Parathyroid adenoma (tissue), 2 donors: ENCODE results near the gene EDIL3.

Source experiments
- H2AFZ ChIP-seq: fragments of 300-600 bp; sonication (generic); one replicate; pipeline ENCODE4 v1.7.0; 2017; ENCODE audit warnings: antibody characterized with exemption, mild to moderate bottlenecking
- H3K27ac ChIP-seq: fragments of 300-600 bp; sonication (generic); one replicate; pipeline ENCODE4 v1.7.0; 2017
- H3K27me3 ChIP-seq: fragments of 300-600 bp; sonication (generic); one replicate; pipeline ENCODE4 v1.7.0; 2017; ENCODE audit warnings: low read length; ENCODE audit not compliant: control insufficient read depth, insufficient read depth
- H3K36me3 ChIP-seq: fragments of 300-600 bp; sonication (generic); one replicate; pipeline ENCODE4 v1.7.0; 2017; ENCODE audit warnings: low read length; ENCODE audit not compliant: control insufficient read depth, insufficient read depth
- H3K4me1 ChIP-seq: fragments of 300-600 bp; sonication (generic); one replicate; pipeline ENCODE4 v1.7.0; 2017; ENCODE audit warnings: control low read depth
- H3K4me2 ChIP-seq: fragments of 300-600 bp; sonication (generic); one replicate; pipeline ENCODE4 v1.7.0; 2017; ENCODE audit warnings: low read length
- H3K4me3 ChIP-seq: fragments of 300-600 bp; sonication (generic); one replicate; pipeline ENCODE4 v1.7.0; 2017; ENCODE audit warnings: low read depth, low read length
- H3K79me2 ChIP-seq: fragments of 300-600 bp; sonication (generic); one replicate; pipeline ENCODE4 v1.7.0; 2017; ENCODE audit warnings: control low read depth
- H3K9ac ChIP-seq: fragments of 300-600 bp; sonication (generic); one replicate; pipeline ENCODE4 v1.7.0; 2017; ENCODE audit warnings: mild to moderate bottlenecking
- H3K9me3 ChIP-seq: fragments of 300-600 bp; sonication (generic); one replicate; pipeline ENCODE4 v1.7.0; 2017; ENCODE audit warnings: low read length; ENCODE audit not compliant: control insufficient read depth
- CTCF ChIP-seq: fragments of 300-600 bp; sonication (generic); IDR thresholded peaks from one replicate; pipeline ENCODE4 v1.7.0; 2017; ENCODE audit warnings: antibody characterized with exemption, mild to moderate bottlenecking
- donor health status: primary hyperparathyroidism.

Gene EDIL3

GRCh38 chr5:83972909-83973308, 411.8 kb downstream of the EDIL3 start:
- no peaks in the 10 kb centered on the region for H3K9me3 ChIP-seq
- no peak overlapping the region for H2AFZ ChIP-seq
- no peaks in the 10 kb centered on the region for H3K36me3 ChIP-seq
- no peaks in the 10 kb centered on the region for H3K4me1 ChIP-seq
- no peak overlapping the region for H3K27ac ChIP-seq
- no peaks in the 10 kb centered on the region for H3K79me2 ChIP-seq
- no peak overlapping the region for H3K4me3 ChIP-seq
- no peaks in the 10 kb centered on the region for H3K27me3 ChIP-seq
- H3K9ac ChIP-seq: no peak overlapping the region
- TF ChIP-seq CTCF: no peak
- H3K4me2 ChIP-seq: no peak overlapping the region

- H3K9me3 ChIP-seq: no peaks in the 10 kb centered on the region
- H3K4me2 ChIP-seq: no peak overlapping the region
- TF ChIP-seq CTCF: no peak
- H3K4me1 ChIP-seq: no peaks in the 10 kb centered on the region
- no peak overlapping the region for H3K27ac ChIP-seq
- no peak overlapping the region for H3K4me3 ChIP-seq
- no peaks in the 10 kb centered on the region for H3K36me3 ChIP-seq
- no peaks in the 10 kb centered on the region for H3K79me2 ChIP-seq
- H3K9ac ChIP-seq: no peak overlapping the region
- no peaks in the 10 kb centered on the region for H3K27me3 ChIP-seq
- H2AFZ ChIP-seq: no peak overlapping the region
Observed at GRCh38 chr5:83972236-83972635, 412.4 kb downstream of the EDIL3 start.

- Histone ChIP-seq H3K27me3 (no peaks in the 10 kb centered on the region), H3K4me1 (no peaks in the 10 kb centered on the region), H3K4me2 (no peak overlapping the region), H2AFZ (no peak overlapping the region), H3K36me3 (no peaks in the 10 kb centered on the region), H3K4me3 (no peak overlapping the region), H3K27ac (no peak overlapping the region), H3K79me2 (no peaks in the 10 kb centered on the region), H3K9ac (no peak overlapping the region), H3K9me3 (no peaks in the 10 kb centered on the region)
- TF ChIP-seq CTCF: no peak
Observed at GRCh38 chr5:83967417-83967816, 417.3 kb downstream of the EDIL3 start.

GRCh38 chr5:83965441-83965840, 419.2 kb downstream of the EDIL3 start:
- Histone ChIP-seq H3K36me3 (no peaks in the 10 kb centered on the region), H3K27ac (no peak overlapping the region), H3K27me3 (no peaks in the 10 kb centered on the region), H2AFZ (no peak overlapping the region), H3K79me2 (no peaks in the 10 kb centered on the region), H3K4me2 (no peak overlapping the region), H3K4me3 (no peak overlapping the region), H3K9ac (no peak overlapping the region), H3K9me3 (no peaks in the 10 kb centered on the region), H3K4me1 (no peaks in the 10 kb centered on the region)
- TF ChIP-seq CTCF: no peak

- TF ChIP-seq CTCF: no peak
- Histone ChIP-seq H3K9me3 (no peaks in the 10 kb centered on the region), H3K79me2 (no peaks in the 10 kb centered on the region), H3K27me3 (no peaks in the 10 kb centered on the region), H3K4me1 (no peaks in the 10 kb centered on the region), H3K36me3 (no peaks in the 10 kb centered on the region), H3K27ac (no peak overlapping the region), H3K4me2 (no peak overlapping the region), H3K9ac (no peak overlapping the region), H2AFZ (no peak overlapping the region), H3K4me3 (no peak overlapping the region)
Observed at GRCh38 chr5:83964271-83964670, 420.4 kb downstream of the EDIL3 start.
